ENCODE data around the gene SLC30A10.
A peak's percentile ranks its signal among the peaks of the same experiment; 100 is the strongest.

The SLC30A10 gene

GRCh38 chr1:219928791-219929118, 398 bp upstream of the SLC30A10 start:
- Histone ChIP-seq H3K9ac (ENCODE audit: low read depth, low read length, poor library complexity) (peak overlapping the region; percentile 91), H2BK5ac (ENCODE audit: low read length) (no peak overlapping the region), H2AK5ac (ENCODE audit: low read depth, low read length) (no peak overlapping the region), H2BK120ac (ENCODE audit: low read depth, low read length) (peak overlapping the region; percentile 39), H3K14ac (ENCODE audit: low read length) (no peak overlapping the region), H3K36me3 (replicated peaks in 1 of 2; ENCODE audit: control insufficient read depth in 2 of 2, insufficient read depth in 2 of 2, low read length in 2 of 2) (no peaks in the 10 kb centered on the region), H3K27me3 (ENCODE audit: control insufficient read depth in 3 of 3, insufficient read depth in 3 of 3, low read depth in 1 of 3, low read length in 3 of 3) (peaks cover 0 to 52% (median 9%) of the 10 kb centered on the region in 3 experiments), H3K4me1 (ENCODE audit: control insufficient read depth in 2 of 2, insufficient read depth in 1 of 2, low read depth in 1 of 2, low read length in 2 of 2) (peaks cover 2 to 7% of the 10 kb centered on the region in 2 donors), H3K4me3 (ENCODE audit: low read length in 2 of 2) (peak overlapping the region; percentile 39 to 88), H4K91ac (ENCODE audit: low read depth, low read length, poor library complexity) (no peak overlapping the region), H2BK15ac (ENCODE audit: low read length) (peak overlapping the region; percentile 100), H2AFZ (ENCODE audit: low read length) (peak overlapping the region; percentile 88), H3K18ac (ENCODE audit: low read length) (peak overlapping the region; percentile 97), H3K4ac (ENCODE audit: low read length) (no peak overlapping the region), H3K4me2 (ENCODE audit: insufficient read depth, low read length, poor library complexity, severe bottlenecking) (peak overlapping the region; percentile 97), H3K9me3 (replicated peaks in 1 of 2; ENCODE audit: control insufficient read depth in 2 of 2, insufficient read depth in 1 of 2, low read depth in 1 of 2, low read length in 2 of 2) (no peaks in the 10 kb centered on the region), H4K8ac (ENCODE audit: low read depth, low read length) (no peak overlapping the region), H3K79me1 (ENCODE audit: low read depth, low read length) (no peaks in the 10 kb centered on the region), H3K23ac (ENCODE audit: low read depth, low read length, poor library complexity) (peak overlapping the region; percentile 99), H3K27ac (replicated peaks; ENCODE audit: low read length) (no peak overlapping the region), H2BK12ac (ENCODE audit: low read length) (no peak overlapping the region)
- WGBS, 2 donors (ENCODE audit: extremely low coverage in 2 of 2, insufficient read length in 2 of 2, insufficient replicate concordance in 1 of 2): no CpG with 5 or more reads among the region's 13 CpGs
- no peak for DNase-seq (ENCODE audit: low spot score)

DNA sequence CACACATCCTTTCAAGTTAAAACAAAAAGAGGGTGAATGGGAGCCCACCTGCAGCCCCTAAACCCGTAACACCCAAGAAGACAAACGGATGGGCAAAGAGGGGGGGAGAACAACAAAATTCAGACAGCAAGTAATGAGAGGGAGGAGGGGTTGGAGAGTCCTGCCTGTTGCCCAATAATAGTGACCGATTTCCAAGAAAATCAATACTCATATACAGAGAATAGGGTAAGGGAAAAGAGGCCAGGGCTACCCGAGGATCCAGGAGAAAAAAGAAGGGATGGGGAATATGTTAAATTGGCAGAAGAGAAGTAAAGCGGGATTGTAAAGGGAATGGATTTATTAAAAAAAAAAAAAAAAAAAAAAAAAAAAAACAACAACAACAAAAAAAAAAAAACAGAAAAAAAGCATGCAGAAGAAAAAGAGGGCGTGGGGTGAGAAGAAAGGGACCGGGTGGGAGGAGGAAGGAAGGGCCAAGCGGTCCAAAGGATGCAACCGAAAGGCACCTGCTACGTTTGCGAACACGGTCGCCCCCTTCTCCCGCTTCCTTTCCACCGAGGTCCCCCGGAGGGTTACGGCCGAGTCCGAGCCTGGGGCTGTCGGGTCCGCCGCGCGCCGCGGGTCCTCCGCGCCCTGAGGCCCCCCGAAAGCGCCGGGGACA, 930 bp downstream of the SLC30A10 start:
- H2BK15ac ChIP-seq (ENCODE audit: low read length): peak overlapping the region; percentile 100
- DNase-seq (ENCODE audit: low spot score): no peak
- H3K18ac ChIP-seq (ENCODE audit: low read length): peak overlapping the region; percentile 97
- H3K23ac ChIP-seq (ENCODE audit: low read depth, low read length, poor library complexity): peak overlapping the region; percentile 99
- H2AFZ ChIP-seq (ENCODE audit: low read length): peak overlapping the region; percentile 88
- no peak overlapping the region for H2AK5ac ChIP-seq (ENCODE audit: low read depth, low read length)
- peak overlapping the region; percentile 39 for H2BK120ac ChIP-seq (ENCODE audit: low read depth, low read length)
- no CpG with 5 or more reads among the region's 31 CpGs for WGBS, 2 donors (ENCODE audit: extremely low coverage in 2 of 2, insufficient read length in 2 of 2, insufficient replicate concordance in 1 of 2)
- no peak overlapping the region for H4K8ac ChIP-seq (ENCODE audit: low read depth, low read length)
- H3K4ac ChIP-seq (ENCODE audit: low read length): peak overlapping the region; percentile 72
- H3K4me2 ChIP-seq (ENCODE audit: insufficient read depth, low read length, poor library complexity, severe bottlenecking): peak overlapping the region; percentile 97
- H4K91ac ChIP-seq (ENCODE audit: low read depth, low read length, poor library complexity): peak overlapping the region; percentile 70
- peak overlapping the region; percentile 84 for H2BK12ac ChIP-seq (ENCODE audit: low read length)
- peak overlapping the region; percentile 39 to 88 for H3K4me3 ChIP-seq (ENCODE audit: low read length in 2 of 2)
- H3K27ac ChIP-seq (replicated peaks; ENCODE audit: low read length): no peak overlapping the region
- peak overlapping the region; percentile 80 for H2BK5ac ChIP-seq (ENCODE audit: low read length)
- H3K79me1 ChIP-seq (ENCODE audit: low read depth, low read length): no peaks in the 10 kb centered on the region
- no peaks in the 10 kb centered on the region for H3K9me3 ChIP-seq (replicated peaks in 1 of 2; ENCODE audit: control insufficient read depth in 2 of 2, insufficient read depth in 1 of 2, low read depth in 1 of 2, low read length in 2 of 2)
- peaks cover 2 to 7% of the 10 kb centered on the region in 2 donors for H3K4me1 ChIP-seq (ENCODE audit: control insufficient read depth in 2 of 2, insufficient read depth in 1 of 2, low read depth in 1 of 2, low read length in 2 of 2)
- H3K9ac ChIP-seq (ENCODE audit: low read depth, low read length, poor library complexity): peak overlapping the region; percentile 91
- peaks cover 0 to 61% (median 9%) of the 10 kb centered on the region in 3 experiments for H3K27me3 ChIP-seq (ENCODE audit: control insufficient read depth in 3 of 3, insufficient read depth in 3 of 3, low read depth in 1 of 3, low read length in 3 of 3)
- H3K14ac ChIP-seq (ENCODE audit: low read length): peak overlapping the region; percentile 84
- H3K36me3 ChIP-seq (replicated peaks in 1 of 2; ENCODE audit: control insufficient read depth in 2 of 2, insufficient read depth in 2 of 2, low read length in 2 of 2): no peaks in the 10 kb centered on the region

- H3K4me1 ChIP-seq (ENCODE audit: control insufficient read depth in 2 of 2, insufficient read depth in 1 of 2, low read depth in 1 of 2, low read length in 2 of 2): peaks cover 2 to 7% of the 10 kb centered on the region in 2 donors
- no peaks in the 10 kb centered on the region for H3K9me3 ChIP-seq (replicated peaks in 1 of 2; ENCODE audit: control insufficient read depth in 2 of 2, insufficient read depth in 1 of 2, low read depth in 1 of 2, low read length in 2 of 2)
- H2BK120ac ChIP-seq (ENCODE audit: low read depth, low read length): no peak overlapping the region
- no peak for DNase-seq (ENCODE audit: low spot score)
- H4K91ac ChIP-seq (ENCODE audit: low read depth, low read length, poor library complexity): no peak overlapping the region
- H2AK5ac ChIP-seq (ENCODE audit: low read depth, low read length): no peak overlapping the region
- no peak overlapping the region for H2BK15ac ChIP-seq (ENCODE audit: low read length)
- no peak overlapping the region for H3K4me2 ChIP-seq (ENCODE audit: insufficient read depth, low read length, poor library complexity, severe bottlenecking)
- H2BK12ac ChIP-seq (ENCODE audit: low read length): no peak overlapping the region
- H3K4ac ChIP-seq (ENCODE audit: low read length): no peak overlapping the region
- H3K14ac ChIP-seq (ENCODE audit: low read length): no peak overlapping the region
- no peak overlapping the region for H2AFZ ChIP-seq (ENCODE audit: low read length)
- no peak overlapping the region for H3K27ac ChIP-seq (replicated peaks; ENCODE audit: low read length)
- no peak overlapping the region for H2BK5ac ChIP-seq (ENCODE audit: low read length)
- H4K8ac ChIP-seq (ENCODE audit: low read depth, low read length): no peak overlapping the region
- no peaks in the 10 kb centered on the region for H3K36me3 ChIP-seq (replicated peaks in 1 of 2; ENCODE audit: control insufficient read depth in 2 of 2, insufficient read depth in 2 of 2, low read length in 2 of 2)
- no peak overlapping the region for H3K4me3 ChIP-seq (ENCODE audit: low read length in 2 of 2)
- no peaks in the 10 kb centered on the region for H3K79me1 ChIP-seq (ENCODE audit: low read depth, low read length)
- H3K9ac ChIP-seq (ENCODE audit: low read depth, low read length, poor library complexity): no peak overlapping the region
- no peak overlapping the region for H3K23ac ChIP-seq (ENCODE audit: low read depth, low read length, poor library complexity)
- peaks cover 0 to 64% (median 9%) of the 10 kb centered on the region in 3 experiments for H3K27me3 ChIP-seq (ENCODE audit: control insufficient read depth in 3 of 3, insufficient read depth in 3 of 3, low read depth in 1 of 3, low read length in 3 of 3)
- WGBS, 2 donors (ENCODE audit: extremely low coverage in 2 of 2, insufficient read length in 2 of 2, insufficient replicate concordance in 1 of 2): no CpG with 5 or more reads among the region's 6 CpGs
- no peak overlapping the region for H3K18ac ChIP-seq (ENCODE audit: low read length)
Measured at GRCh38 chr1:219926363-219926998, 1.9 kb downstream of the SLC30A10 start.

DNA sequence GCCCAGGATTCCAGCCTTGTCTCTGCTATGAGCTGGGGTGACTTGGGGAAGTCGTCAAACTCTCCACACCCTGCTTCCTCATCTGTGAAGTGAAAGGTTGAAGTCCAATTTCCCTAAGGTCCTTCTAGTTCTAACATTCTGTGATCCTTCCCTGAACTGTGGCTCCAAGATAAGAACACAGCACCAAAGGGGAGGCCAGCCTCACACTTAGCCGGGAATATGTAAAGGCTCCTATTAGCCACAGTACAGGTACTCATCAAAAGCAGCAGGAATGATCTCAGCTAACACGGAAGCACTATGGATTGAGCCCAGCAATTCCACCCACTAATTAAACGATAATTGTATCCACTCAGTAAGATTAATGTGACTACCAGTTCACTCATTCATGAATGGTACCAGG, 4.0 kb downstream of the SLC30A10 start:
- no peak overlapping the region for H4K91ac ChIP-seq (ENCODE audit: low read depth, low read length, poor library complexity)
- H3K18ac ChIP-seq (ENCODE audit: low read length): no peak overlapping the region
- no peak overlapping the region for H3K14ac ChIP-seq (ENCODE audit: low read length)
- H3K9ac ChIP-seq (ENCODE audit: low read depth, low read length, poor library complexity): no peak overlapping the region
- WGBS, 2 donors (ENCODE audit: extremely low coverage in 2 of 2, insufficient read length in 2 of 2, insufficient replicate concordance in 1 of 2): no CpG with 5 or more reads among the region's 4 CpGs
- no peak overlapping the region for H3K4me3 ChIP-seq (ENCODE audit: low read length in 2 of 2)
- no peak for DNase-seq (ENCODE audit: low spot score)
- no peaks in the 10 kb centered on the region for H3K36me3 ChIP-seq (replicated peaks in 1 of 2; ENCODE audit: control insufficient read depth in 2 of 2, insufficient read depth in 2 of 2, low read length in 2 of 2)
- H3K27me3 ChIP-seq (ENCODE audit: control insufficient read depth in 3 of 3, insufficient read depth in 3 of 3, low read depth in 1 of 3, low read length in 3 of 3): peaks cover 0 to 56% (median 9%) of the 10 kb centered on the region in 3 experiments
- no peak overlapping the region for H4K8ac ChIP-seq (ENCODE audit: low read depth, low read length)
- H3K27ac ChIP-seq (replicated peaks; ENCODE audit: low read length): no peak overlapping the region
- H2AFZ ChIP-seq (ENCODE audit: low read length): no peak overlapping the region
- no peaks in the 10 kb centered on the region for H3K9me3 ChIP-seq (replicated peaks in 1 of 2; ENCODE audit: control insufficient read depth in 2 of 2, insufficient read depth in 1 of 2, low read depth in 1 of 2, low read length in 2 of 2)
- H3K4me2 ChIP-seq (ENCODE audit: insufficient read depth, low read length, poor library complexity, severe bottlenecking): no peak overlapping the region
- no peak overlapping the region for H2BK120ac ChIP-seq (ENCODE audit: low read depth, low read length)
- H2BK5ac ChIP-seq (ENCODE audit: low read length): no peak overlapping the region
- H2AK5ac ChIP-seq (ENCODE audit: low read depth, low read length): no peak overlapping the region
- H2BK12ac ChIP-seq (ENCODE audit: low read length): no peak overlapping the region
- H3K23ac ChIP-seq (ENCODE audit: low read depth, low read length, poor library complexity): no peak overlapping the region
- H3K79me1 ChIP-seq (ENCODE audit: low read depth, low read length): no peaks in the 10 kb centered on the region
- no peak overlapping the region for H2BK15ac ChIP-seq (ENCODE audit: low read length)
- no peak overlapping the region for H3K4ac ChIP-seq (ENCODE audit: low read length)
- H3K4me1 ChIP-seq (ENCODE audit: control insufficient read depth in 2 of 2, insufficient read depth in 1 of 2, low read depth in 1 of 2, low read length in 2 of 2): peaks cover 2 to 5% of the 10 kb centered on the region in 2 donors

Data from neuronal stem cell (in vitro differentiated cells).